GM12801 (cell line): Measurements from ENCODE around the gene SLC7A10.

Experiments
- CTCF ChIP-seq: IDR thresholded peaks from one replicate; pipeline ENCODE4 v1.5.1; 2011; ENCODE audit warnings: control low read depth; ENCODE audit not compliant: insufficient read length; ENCODE audit errors: extremely low read depth

Gene SLC7A10

GRCh38 chr19:33210266-33210940, 15.2 kb downstream of the SLC7A10 start:
- no peak for TF ChIP-seq CTCF

GRCh38 chr19:33208904-33209849, 16.5 kb downstream of the SLC7A10 start:
- no peak for TF ChIP-seq CTCF

- TF ChIP-seq CTCF: no peak
Observed at GRCh38 chr19:33208371-33208895, 17.2 kb downstream of the SLC7A10 start.

GRCh38 chr19:33207903-33208302, 17.7 kb downstream of the SLC7A10 start:
- no peak for TF ChIP-seq CTCF

- TF ChIP-seq CTCF: no peak
Observed at GRCh38 chr19:33207040-33207620, 18.5 kb downstream of the SLC7A10 start.

GRCh38 chr19:33206261-33207039, 19.2 kb downstream of the SLC7A10 start:
- TF ChIP-seq CTCF: no peak
